Hepatocyte (in vitro differentiated cells): Measurements from ENCODE around the gene TMEM59. TPM values are rescaled to one million over a fixed set of nuclear protein-coding genes. Genes with fewer than 3 reads are reported as not detected.
"Not testable (repeated sequence)": the region's sequence is repeated elsewhere in the genome, so short reads cannot be mapped to it uniquely, and the experiment has no call there.

ENCODE experiments used
- DNase-seq: peaks from one replicate; pipeline ENCODE4 v3.0.0-alpha.2; 2016; ENCODE audit warnings: low spot score
- H2AFZ ChIP-seq: fragments of 200-600 bp; sonication (generic); 2 replicates; pipeline ENCODE4 v1.6.0; 2016; ENCODE audit warnings: antibody characterized with exemption, mild to moderate bottlenecking
- H3K27ac ChIP-seq: fragments of 200-600 bp; sonication (generic); 2 replicates; pipeline ENCODE4 v1.5.1; 2016; ENCODE audit warnings: mild to moderate bottlenecking
- H3K27me3 ChIP-seq: fragments of 200-600 bp; sonication (generic); 2 replicates; pipeline ENCODE4 v1.6.1; 2016
- H3K36me3 ChIP-seq: fragments of 200-600 bp; sonication (generic); replicated peaks from 2 replicates; pipeline ENCODE4 v1.5.1; 2016; ENCODE audit warnings: low read depth; ENCODE audit not compliant: insufficient read depth
- H3K4me1 ChIP-seq: fragments of 200-600 bp; sonication (generic); 2 replicates; pipeline ENCODE4 v1.5.1; 2016; ENCODE audit warnings: mild to moderate bottlenecking, moderate library complexity; ENCODE audit not compliant: insufficient read depth
- H3K4me2 ChIP-seq: fragments of 200-600 bp; sonication (generic); 2 replicates; pipeline ENCODE4 v1.6.0; 2016
- H3K4me3 ChIP-seq: fragments of 200-600 bp; sonication (generic); 2 replicates; pipeline ENCODE4 v1.5.1; 2016; ENCODE audit warnings: mild to moderate bottlenecking
- H3K79me2 ChIP-seq: fragments of 200-600 bp; sonication (generic); 2 replicates; pipeline ENCODE4 v1.6.0; 2017; ENCODE audit warnings: mild to moderate bottlenecking
- H3K9me2 ChIP-seq: fragments of 200-600 bp; sonication (generic); replicated peaks from 2 replicates; pipeline ENCODE4 v1.6.0; 2017; ENCODE audit warnings: mild to moderate bottlenecking; ENCODE audit not compliant: insufficient read depth
- H3K9me3 ChIP-seq: fragments of 200-600 bp; sonication (generic); 2 replicates; pipeline ENCODE4 v1.5.1; 2016; ENCODE audit warnings: low read depth, mild to moderate bottlenecking
- H4K20me1 ChIP-seq: fragments of 200-600 bp; sonication (generic); 2 replicates; pipeline ENCODE4 v1.6.0; 2016; ENCODE audit warnings: mild to moderate bottlenecking; ENCODE audit not compliant: insufficient read depth, poor library complexity, severe bottlenecking
- CTCF ChIP-seq: fragments of 200-600 bp; sonication (generic); IDR thresholded peaks from 2 replicates; pipeline ENCODE4 v1.5.1; 2016; ENCODE audit warnings: antibody characterized with exemption, mild to moderate bottlenecking; ENCODE audit not compliant: poor library complexity
- EZH2 ChIP-seq: fragments of 200-600 bp; sonication (generic); IDR thresholded peaks from 2 replicates; pipeline ENCODE4 v1.6.1; 2016; ENCODE audit warnings: antibody characterized with exemption, mild to moderate bottlenecking, borderline replicate concordance
- EZH2phosphoT487 ChIP-seq: fragments of 200-600 bp; sonication (generic); IDR thresholded peaks from one replicate; pipeline ENCODE4 v1.6.1; 2018; ENCODE audit warnings: antibody characterized with exemption, mild to moderate bottlenecking, low read depth, moderate library complexity; ENCODE audit not compliant: unreplicated experiment, severe bottlenecking
- WGBS: methylation state at CpG from one replicate; pipeline ENCODE4 v1.1.6; 2016; ENCODE audit warnings: low lambda C conversion rate; ENCODE audit errors: missing lambda C conversion rate; 5-methylcytosine and 5-hydroxymethylcytosine counted together
- polyA plus RNA-seq: library from polyadenylated mRNA; unstranded; fragments of >200 nt; fragmentation: Nextera tagmentation; extraction: Ambion mirVana; gene quantifications from 2 replicates; pipeline ENCODE4 v1.2.1, GENCODE V29; 2016
- total RNA-seq: library from RNA; depleted of rRNA; stranded (reverse); fragments of >200 nt; gene quantifications from 2 replicates; pipeline ENCODE4 v1.2.3, GENCODE V29; 2014

The TMEM59 gene
- total and polyA plus RNA-seq, 2 experiments from 2014 or later: 714 to 1,181 TPM

GRCh38 chr1:54051933-54052430 is 1.0 kb downstream of the TMEM59 start:
- Histone ChIP-seq H2AFZ (peak overlapping the region; percentile 27), H3K27ac (peak overlapping the region; percentile 94), H3K4me3 (peak overlapping the region; percentile 81), H3K27me3 (no peaks in the 10 kb centered on the region), H3K79me2 (peaks cover 59% of the 10 kb centered on the region), H3K9me2 (no peaks in the 10 kb centered on the region), H3K36me3 (no peaks in the 10 kb centered on the region), H3K9me3 (no peaks in the 10 kb centered on the region), H3K4me1 (peaks cover 24% of the 10 kb centered on the region), H3K4me2 (peak overlapping the region; percentile 91), H4K20me1 (peaks cover 41% of the 10 kb centered on the region)
- no peak for DNase-seq
- TF ChIP-seq EZH2phosphoT487: no peak
- no peak for TF ChIP-seq CTCF
- TF ChIP-seq EZH2: no peak
- 5% methylated on average over 8 of the region's 8 CpGs for WGBS

- not testable (repeated sequence) for H3K36me3 ChIP-seq, H3K4me3 ChIP-seq, H2AFZ ChIP-seq, H3K9me3 ChIP-seq, DNase-seq, H3K27me3 ChIP-seq, H3K9me2 ChIP-seq, H3K27ac ChIP-seq
- peaks cover 74% of the 10 kb centered on the region for H3K79me2 ChIP-seq
- peaks cover 54% of the 10 kb centered on the region for H4K20me1 ChIP-seq
- H3K4me2 ChIP-seq: peak overlapping the region; percentile 91
- WGBS: 97% methylated on average over 12 of the region's 12 CpGs
- peaks cover 24% of the 10 kb centered on the region for H3K4me1 ChIP-seq
Measured at GRCh38 chr1:54050435-54050834, 2.6 kb downstream of the TMEM59 start.

GRCh38 chr1:54047384-54048305 is 5.4 kb downstream of the TMEM59 start:
- H3K79me2 ChIP-seq: peaks cover 90% of the 10 kb centered on the region
- H3K4me2 ChIP-seq: no peak overlapping the region

More at GRCh38 chr1:54047384-54048305, 5.4 kb downstream of the TMEM59 start:
- peaks cover 57% of the 10 kb centered on the region for H4K20me1 ChIP-seq
- H2AFZ ChIP-seq: no peak overlapping the region
- H3K9me2 ChIP-seq: no peaks in the 10 kb centered on the region
- H3K27ac ChIP-seq: no peak overlapping the region
- WGBS: 84% methylated on average over 5 of the region's 5 CpGs
- H3K36me3 ChIP-seq: no peaks in the 10 kb centered on the region
- H3K27me3 ChIP-seq: no peaks in the 10 kb centered on the region
- TF ChIP-seq EZH2: no peak
- no peak for TF ChIP-seq CTCF
- TF ChIP-seq EZH2phosphoT487: no peak
- no peak for DNase-seq
- no peaks in the 10 kb centered on the region for H3K9me3 ChIP-seq
- peaks cover 15% of the 10 kb centered on the region for H3K4me1 ChIP-seq
- H3K4me3 ChIP-seq: no peak overlapping the region
